GM18520 (cell line): ENCODE data around the gene SIGLEC8.
"Not testable (repeated sequence)": the region's sequence is repeated elsewhere in the genome, so short reads cannot be mapped to it uniquely, and the experiment has no call there.

ENCODE experiments used
- ATAC-seq: cut with Tn5 transposase; IDR thresholded peaks from one replicate; pipeline ENCODE4 v1.9.1; 2021; ENCODE audit not compliant: unreplicated experiment

SIGLEC8 gene

GRCh38 chr19:51458051-51458645 is at the start of gene SIGLEC8:
Gene SIGLEC8 (minus strand): TSS chr19:51458454. CDS start chr19:51458387, 67 bp downstream.
- no peak for ATAC-seq

GRCh38 chr19:51507640-51508058 is 49.4 kb upstream of the SIGLEC8 start:
- no peak for ATAC-seq

- no peak for ATAC-seq
These were observed 48.9 kb upstream of the SIGLEC8 start for GRCh38 chr19:51507192-51507591.

GRCh38 chr19:51505904-51506303 is 47.6 kb upstream of the SIGLEC8 start:
- ATAC-seq, result no peak

- no peak for ATAC-seq
These were observed 45.6 kb upstream of the SIGLEC8 start for GRCh38 chr19:51503896-51504295.

- ATAC-seq, result no peak
These were observed 45.1 kb upstream of the SIGLEC8 start for GRCh38 chr19:51503286-51503817.

GRCh38 chr19:51501594-51502263 is 43.5 kb upstream of the SIGLEC8 start, which contains the start of gene SIGLEC12:
Gene SIGLEC12 (minus strand): TSS chr19:51501800. CDS start chr19:51501733, 67 bp downstream.
- no peak for ATAC-seq

GRCh38 chr19:51500931-51501330 is 42.7 kb upstream of the SIGLEC8 start:
- ATAC-seq, result not testable (repeated sequence)

- no peak for ATAC-seq
These were observed 39.4 kb upstream of the SIGLEC8 start for GRCh38 chr19:51497666-51498065.

- ATAC-seq, result no peak
These were observed 35.5 kb upstream of the SIGLEC8 start for GRCh38 chr19:51493776-51494175.

- ATAC-seq, result no peak
These were observed 33.3 kb upstream of the SIGLEC8 start for GRCh38 chr19:51491586-51491985.

GRCh38 chr19:51490676-51491075 is 32.4 kb upstream of the SIGLEC8 start:
- ATAC-seq, result no peak

- no peak for ATAC-seq
These were observed 30.9 kb upstream of the SIGLEC8 start for GRCh38 chr19:51489113-51489512.

GRCh38 chr19:51488491-51488890 is 30.2 kb upstream of the SIGLEC8 start:
- ATAC-seq, result no peak

GRCh38 chr19:51485960-51486660 is 27.9 kb upstream of the SIGLEC8 start:
- ATAC-seq, result no peak

GRCh38 chr19:51480590-51480989 is 22.3 kb upstream of the SIGLEC8 start:
- ATAC-seq, result no peak

GRCh38 chr19:51479531-51480331 is 21.5 kb upstream of the SIGLEC8 start:
- ATAC-seq, result no peak

- no peak for ATAC-seq
These were observed 20.4 kb upstream of the SIGLEC8 start, which contains the start of gene CEACAM18 for GRCh38 chr19:51478381-51479234. Gene CEACAM18 (plus strand): TSS chr19:51478539.

GRCh38 chr19:51477344-51477743 is 19.1 kb upstream of the SIGLEC8 start:
- no peak for ATAC-seq

GRCh38 chr19:51476164-51476563 is 17.9 kb upstream of the SIGLEC8 start:
- ATAC-seq, result no peak
